GM10266 (cell line): ENCODE measurements around the gene ANGEL2.
"Not testable (repeated sequence)": the region's sequence is repeated elsewhere in the genome, so short reads cannot be mapped to it uniquely, and the experiment has no call there.

Experiments used
- DNase-seq: peaks from one replicate; pipeline ENCODE4 v3.0.0; 2012; ENCODE audit errors: extremely low spot score
- CTCF ChIP-seq: IDR thresholded peaks from 2 replicates; pipeline ENCODE4 v1.5.1; 2012; ENCODE audit warnings: mild to moderate bottlenecking, low read depth; ENCODE audit not compliant: control insufficient read depth, insufficient read depth; ENCODE audit errors: missing control alignments

The ANGEL2 gene

DNA sequence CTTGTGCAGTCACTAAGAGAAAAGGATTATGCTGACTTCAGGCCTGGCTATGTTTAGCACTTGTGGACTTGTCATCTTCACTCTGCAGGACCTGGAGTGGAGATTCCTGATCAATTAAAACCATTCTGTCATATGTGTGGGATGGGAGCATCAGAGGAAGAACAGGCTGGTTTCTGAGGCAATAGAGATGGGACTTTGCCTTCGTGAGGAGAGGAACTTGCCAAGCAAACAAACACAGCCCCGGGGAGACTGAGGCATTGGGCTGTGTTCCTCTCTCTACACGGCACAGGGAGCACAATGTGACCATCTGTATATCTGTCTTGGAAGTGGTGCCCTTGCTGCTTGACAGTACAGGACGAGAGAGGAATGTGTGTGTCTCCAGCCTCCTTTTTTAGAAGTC lies 42.2 kb downstream of the ANGEL2 start:
- no peak for TF ChIP-seq CTCF
- DNase-seq: no peak

DNA sequence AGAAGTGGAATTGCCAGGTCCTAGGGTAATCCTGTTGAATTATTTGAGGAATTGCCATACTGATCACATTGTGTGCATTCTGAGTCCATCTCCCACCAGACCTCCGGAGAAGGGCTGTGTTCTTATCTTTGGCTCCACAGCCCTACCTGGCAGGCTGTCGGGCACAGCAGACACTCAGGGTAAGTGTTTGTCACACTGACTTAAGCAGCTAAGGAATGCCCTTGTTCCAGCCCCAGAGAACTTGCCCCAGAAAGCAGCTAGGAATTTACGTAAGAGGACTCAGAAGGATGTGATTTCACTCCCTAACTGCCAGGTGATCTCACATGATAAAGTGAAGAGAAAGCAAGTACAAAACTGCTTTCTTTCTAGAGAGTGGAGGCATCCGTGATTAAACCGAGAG lies 44.4 kb downstream of the ANGEL2 start:
- DNase-seq: no peak

GRCh38 chr1:212970085-212970484 lies 45.6 kb downstream of the ANGEL2 start:
- no peak for TF ChIP-seq CTCF
- DNase-seq: no peak

More for the DNA sequence above, 44.4 kb downstream of the ANGEL2 start:
- TF ChIP-seq CTCF: no peak

DNA sequence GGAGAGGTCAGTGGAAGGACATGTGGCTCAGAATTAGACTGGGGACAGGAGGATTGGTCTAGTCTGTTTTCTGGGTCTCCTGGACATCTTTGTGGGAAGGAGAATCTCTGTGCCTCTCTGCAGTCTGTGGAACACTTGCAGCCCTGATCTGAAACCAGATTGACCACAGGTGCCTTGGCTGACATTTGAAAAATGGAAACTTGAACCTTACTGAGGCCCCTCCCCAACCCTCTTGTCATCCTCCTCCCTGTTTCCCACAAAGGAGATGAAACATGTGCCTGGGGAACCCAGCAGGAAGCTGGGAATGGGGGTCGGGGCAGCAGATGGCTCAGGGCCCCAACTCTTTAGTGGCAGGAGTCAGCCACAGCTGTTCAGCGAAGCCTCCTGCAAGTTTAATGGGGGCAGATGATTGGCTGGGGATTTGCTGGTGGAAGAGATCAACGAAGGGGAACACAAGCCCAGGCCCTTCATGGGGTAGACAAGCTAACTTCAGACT lies 47.3 kb downstream of the ANGEL2 start:
- DNase-seq: no peak
- TF ChIP-seq CTCF: no peak

GRCh38 chr1:212967801-212968200 lies 47.9 kb downstream of the ANGEL2 start:
- peak; percentile 52 for TF ChIP-seq CTCF
- DNase-seq: no peak

DNA sequence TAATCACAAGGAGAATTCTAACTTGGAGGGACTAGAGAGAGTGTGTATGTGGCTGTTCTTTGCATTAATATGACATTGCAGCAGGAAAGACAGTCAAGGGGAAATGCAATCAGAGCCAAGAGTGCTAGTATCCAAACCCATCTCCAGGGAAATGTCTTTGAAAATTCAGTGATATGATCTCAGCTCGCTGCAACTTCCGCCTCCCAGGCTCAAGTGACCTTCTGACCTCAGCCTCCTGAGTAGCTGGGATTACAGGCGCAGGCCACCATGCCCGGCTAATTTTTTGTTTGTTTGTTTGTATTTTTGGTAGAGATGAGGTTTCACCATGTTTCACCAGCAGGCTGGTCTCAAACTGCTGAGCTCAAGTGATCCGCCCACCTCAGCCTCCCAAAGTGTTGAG lies 49.1 kb downstream of the ANGEL2 start:
- no peak for TF ChIP-seq CTCF
- DNase-seq: no peak

DNA sequence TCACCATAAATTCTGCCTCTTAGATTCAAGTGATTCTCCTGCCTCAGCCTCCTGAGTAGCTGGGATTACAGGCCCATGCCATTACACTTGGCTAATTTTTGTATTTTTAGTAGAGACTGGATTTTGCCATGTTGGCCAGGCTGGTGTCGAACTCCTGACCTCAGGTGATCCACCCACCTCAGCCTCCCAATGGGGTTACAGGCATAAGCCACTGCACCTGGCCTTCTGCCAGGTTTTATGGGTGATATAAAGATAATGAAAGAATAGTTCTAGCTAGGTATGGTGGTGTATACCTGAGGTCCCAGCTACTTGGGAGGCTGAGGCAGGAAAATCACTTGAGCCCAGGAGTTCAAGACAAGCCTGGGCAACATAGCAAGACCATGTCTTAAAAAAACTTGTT lies 50.7 kb downstream of the ANGEL2 start:
- DNase-seq: not testable (repeated sequence)

- no peak for TF ChIP-seq CTCF
These were observed 51.6 kb downstream of the ANGEL2 start for GRCh38 chr1:212964102-212964501.

More at GRCh38 chr1:212964102-212964501, 51.6 kb downstream of the ANGEL2 start:
- DNase-seq: no peak
